Colon (tissue), 2 donors: ENCODE data around the gene EIF4E1B.

ENCODE experiments used
- FAIRE-seq: peaks from 2 replicates; lab custom pipeline; 2012; peaks lifted over from hg19 to GRCh38; lab: Jason Lieb, UNC
- donor health status: control.
- donor health status: control.

Gene EIF4E1B

GRCh38 chr5:176628406-176629228 lies 1.9 kb upstream of the EIF4E1B start:
- FAIRE-seq, result no peak

DNA sequence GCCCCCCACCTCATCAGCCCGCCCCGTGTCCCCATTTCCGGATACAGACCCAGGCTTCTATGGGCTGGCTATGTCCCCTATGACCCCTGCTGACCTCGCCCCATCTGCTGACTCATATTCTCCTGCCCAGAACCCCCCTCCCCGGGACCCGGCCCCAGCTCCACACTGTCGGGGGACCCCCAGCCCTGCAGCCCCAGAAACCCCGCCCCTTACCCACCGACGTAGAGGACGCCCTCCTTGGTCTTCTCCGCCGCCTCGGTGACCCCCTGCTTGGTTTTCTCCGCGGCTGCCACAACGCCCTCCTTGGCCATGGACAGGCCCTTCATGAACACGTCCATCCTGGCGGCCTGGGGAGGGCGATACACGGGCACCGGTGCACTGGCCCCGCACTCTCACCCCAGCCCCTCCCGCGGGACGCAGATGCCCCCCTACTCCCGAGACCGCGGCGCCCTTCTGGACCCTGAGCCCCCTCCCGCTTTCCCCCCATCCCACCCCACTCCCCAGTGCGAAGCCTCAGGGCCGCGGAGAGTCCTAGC lies 1.1 kb upstream of the EIF4E1B start:
- no peak for FAIRE-seq

- FAIRE-seq, result no peak
These were observed 277 bp downstream of the EIF4E1B start for GRCh38 chr5:176630681-176631222.

DNA sequence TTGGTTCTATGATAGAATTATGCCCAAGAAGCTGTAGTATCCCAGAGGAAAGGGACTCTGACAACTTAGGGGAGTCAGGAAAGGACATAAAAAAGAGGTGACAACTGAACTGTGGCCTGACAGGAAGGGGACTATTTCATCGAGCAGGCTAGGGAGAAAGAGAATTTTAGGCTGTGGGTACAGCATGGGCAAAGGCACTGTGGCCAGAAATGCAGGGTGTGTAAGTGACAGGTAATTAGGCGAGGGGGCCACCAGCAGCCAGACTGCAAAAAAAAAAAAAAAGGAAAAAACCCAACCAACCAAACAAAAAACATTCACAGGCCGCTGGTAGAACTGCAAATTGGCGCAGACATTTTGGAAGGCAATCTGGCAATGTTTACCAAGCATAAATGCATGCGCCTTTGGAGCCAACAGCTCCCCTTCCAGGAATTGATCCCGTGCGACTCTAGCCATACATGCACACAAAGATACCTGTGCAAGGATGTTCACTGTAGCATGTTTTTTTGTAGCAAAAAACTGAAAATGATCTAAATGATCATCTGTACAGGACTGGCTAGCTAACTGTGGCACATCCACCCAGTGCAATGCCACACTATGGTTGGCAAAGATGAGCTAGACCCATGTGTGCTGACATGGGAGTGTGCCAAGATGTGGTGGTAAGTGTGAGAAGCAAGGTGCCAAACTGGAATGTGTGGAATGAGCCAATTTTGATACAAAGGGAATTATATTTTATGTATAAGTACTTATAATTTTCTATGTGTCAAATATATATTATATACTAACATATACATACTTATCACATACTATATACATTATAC lies 1.1 kb downstream of the EIF4E1B start:
- FAIRE-seq, result no peak

DNA sequence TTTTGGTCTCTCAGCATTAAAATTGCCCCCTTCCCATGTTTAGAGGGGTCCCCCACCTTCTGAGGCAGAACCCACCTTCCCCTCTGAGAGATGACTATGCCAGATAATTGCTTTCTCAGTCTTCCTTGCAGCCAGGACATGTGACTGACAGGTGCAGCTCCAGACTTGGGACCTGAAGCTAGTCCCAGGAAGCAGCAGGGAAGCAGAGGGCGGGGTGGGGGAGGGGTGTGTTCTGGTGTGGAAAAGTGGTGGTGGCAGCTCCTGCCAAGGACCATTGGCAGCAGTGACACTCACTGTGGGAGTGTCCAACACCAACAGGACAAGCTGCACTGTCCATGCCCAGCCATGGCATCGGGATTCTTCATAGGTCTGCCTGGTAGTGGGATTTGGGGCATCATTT lies 2.3 kb downstream of the EIF4E1B start:
- no peak for FAIRE-seq

DNA sequence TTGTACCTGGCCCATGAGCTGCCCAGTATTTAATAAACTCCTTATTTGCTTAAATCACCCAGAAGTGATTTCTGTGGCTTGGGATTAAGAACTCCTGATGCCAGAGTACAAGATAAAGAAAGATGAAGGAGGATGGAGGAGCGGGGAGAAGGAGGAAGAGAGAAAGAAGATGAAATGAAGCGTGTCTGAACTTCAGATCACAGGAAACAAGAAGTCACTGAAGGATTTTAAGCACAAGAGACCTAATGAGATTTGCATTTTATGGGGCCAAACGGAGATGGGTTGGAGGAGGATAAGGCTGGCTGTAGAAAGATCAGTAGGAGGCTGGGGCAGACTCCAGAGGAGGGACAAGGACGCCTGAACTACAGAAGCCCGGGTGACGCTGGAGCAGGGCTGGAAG lies 3.1 kb downstream of the EIF4E1B start:
- no peak for FAIRE-seq

- no peak for FAIRE-seq
These were observed 6.0 kb downstream of the EIF4E1B start for GRCh38 chr5:176636426-176636825.

DNA sequence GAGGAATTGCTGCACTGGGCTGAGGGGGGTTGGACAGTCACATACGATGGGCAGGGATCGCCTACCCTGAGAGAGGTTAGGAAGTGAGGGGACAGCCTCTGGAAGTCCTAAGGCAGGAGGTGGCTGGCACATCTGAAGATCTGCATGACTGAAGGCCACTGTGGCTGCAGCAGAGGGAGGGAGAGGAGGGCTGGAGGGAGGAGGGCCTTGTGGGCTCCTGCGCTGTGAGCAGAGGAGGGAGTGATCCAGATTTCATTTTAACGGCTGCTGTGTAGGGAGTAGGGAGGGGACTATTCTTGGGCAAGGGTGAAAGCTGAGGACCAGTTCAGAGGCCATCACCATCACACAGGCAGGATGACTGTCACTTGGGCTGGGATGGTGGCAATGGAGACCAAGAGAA lies 7.1 kb downstream of the EIF4E1B start:
- no peak for FAIRE-seq

GRCh38 chr5:176638437-176638836 lies 8.0 kb downstream of the EIF4E1B start:
- no peak for FAIRE-seq

DNA sequence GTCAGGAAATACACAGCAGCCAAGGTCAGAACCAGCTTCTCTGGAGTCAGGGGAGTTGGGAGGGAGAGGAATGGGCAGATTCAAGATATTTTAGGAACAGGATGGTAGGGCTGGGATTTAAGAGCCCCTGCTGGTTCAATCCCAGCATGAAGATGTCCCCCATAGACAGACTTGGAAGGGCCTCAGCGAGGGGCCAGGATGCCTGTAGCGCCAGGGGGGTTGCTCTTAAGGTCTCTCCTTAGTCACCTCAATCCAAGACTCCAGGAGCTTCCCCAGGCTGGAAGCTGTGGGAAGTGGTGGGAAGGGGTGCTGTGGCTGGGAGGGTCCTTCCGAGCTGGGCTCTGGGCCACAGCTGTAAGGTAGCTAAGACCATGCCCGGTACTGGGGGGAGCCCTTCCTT lies 8.7 kb downstream of the EIF4E1B start:
- FAIRE-seq, result no peak

- FAIRE-seq, result no peak
These were observed 9.5 kb downstream of the EIF4E1B start for GRCh38 chr5:176639981-176640380.

- no peak for FAIRE-seq
These were observed 10.1 kb downstream of the EIF4E1B start for GRCh38 chr5:176640616-176641015.

DNA sequence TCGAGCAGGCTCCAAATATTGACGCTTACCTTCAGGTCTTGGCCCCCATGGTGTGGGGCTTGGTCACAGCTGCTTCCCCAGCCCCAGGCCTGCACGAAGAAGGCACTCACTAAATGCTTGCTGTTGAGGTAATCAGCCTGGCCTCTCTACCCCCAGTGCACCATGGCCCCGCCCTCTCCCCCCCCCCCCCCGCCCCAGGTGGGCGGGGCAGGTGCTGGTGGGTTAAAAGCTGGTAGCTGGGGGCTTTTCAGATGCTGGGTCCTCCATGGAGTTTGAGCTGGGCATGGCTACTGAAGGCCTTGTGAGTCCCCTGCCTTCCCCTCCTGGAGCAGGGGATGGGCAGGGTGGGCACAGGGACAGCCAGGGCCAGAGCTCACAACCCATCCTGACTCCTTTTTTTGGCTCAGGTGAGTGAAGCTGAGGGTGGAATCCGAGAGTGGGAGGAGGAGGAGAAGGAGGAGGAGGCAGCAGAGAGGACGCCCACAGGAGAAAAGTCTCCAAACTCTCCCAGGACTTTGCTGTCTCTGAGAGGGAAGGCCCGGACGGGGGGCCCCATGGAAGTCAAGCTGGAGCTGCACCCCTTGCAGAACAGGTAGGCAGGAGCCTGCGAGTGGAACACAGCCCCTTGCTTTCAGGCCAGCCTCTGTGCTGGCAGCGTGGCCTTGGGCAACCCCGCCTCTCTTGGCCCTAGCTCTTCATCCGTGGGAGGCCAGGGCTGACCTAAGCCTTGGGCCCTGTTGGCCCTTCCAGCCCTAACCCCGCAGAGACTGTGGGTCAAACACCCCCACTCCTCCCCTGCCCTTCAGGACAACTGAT lies 12.4 kb downstream of the EIF4E1B start:
- no peak for FAIRE-seq

GRCh38 chr5:176643491-176644219 lies 13.2 kb downstream of the EIF4E1B start:
- no peak for FAIRE-seq

- FAIRE-seq, result no peak
These were observed 13.8 kb downstream of the EIF4E1B start for GRCh38 chr5:176644294-176644693.

DNA sequence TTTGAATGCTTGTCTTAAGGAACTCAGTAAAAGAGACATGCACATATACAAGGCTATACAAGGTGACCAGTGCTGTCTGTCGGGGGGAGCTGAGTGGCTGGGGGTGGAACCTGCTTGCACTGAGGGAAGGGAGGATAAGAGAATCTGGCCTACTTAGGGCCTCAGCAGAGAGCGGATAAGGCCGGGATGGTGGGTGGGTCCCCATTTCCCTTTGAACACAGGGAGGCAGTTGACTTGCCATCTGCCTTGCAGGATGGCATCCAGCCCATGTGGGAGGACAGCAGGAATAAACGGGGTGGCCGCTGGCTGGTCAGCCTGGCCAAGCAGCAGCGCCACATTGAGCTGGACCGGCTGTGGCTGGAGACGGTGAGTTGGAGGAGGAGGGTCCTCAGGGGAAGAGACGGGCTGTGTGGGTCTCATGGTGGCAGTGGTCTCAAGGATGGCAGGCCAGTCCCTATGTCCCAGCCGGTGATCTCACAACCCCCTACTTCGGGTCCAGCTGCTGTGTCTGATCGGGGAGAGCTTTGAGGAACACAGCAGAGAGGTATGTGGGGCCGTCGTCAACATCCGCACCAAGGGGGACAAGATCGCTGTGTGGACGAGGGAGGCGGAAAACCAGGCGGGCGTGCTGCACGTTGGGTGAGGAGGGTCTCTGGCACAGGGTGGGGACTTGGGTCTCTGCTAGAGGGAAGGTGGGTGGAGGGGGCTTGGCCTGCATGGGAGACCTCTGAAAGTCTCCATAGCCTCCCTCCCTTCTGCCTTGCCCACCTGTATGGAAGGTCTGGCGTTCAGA lies 14.6 kb downstream of the EIF4E1B start:
- FAIRE-seq, result no peak

GRCh38 chr5:176646049-176646706 lies 15.7 kb downstream of the EIF4E1B start:
- FAIRE-seq, result no peak

DNA sequence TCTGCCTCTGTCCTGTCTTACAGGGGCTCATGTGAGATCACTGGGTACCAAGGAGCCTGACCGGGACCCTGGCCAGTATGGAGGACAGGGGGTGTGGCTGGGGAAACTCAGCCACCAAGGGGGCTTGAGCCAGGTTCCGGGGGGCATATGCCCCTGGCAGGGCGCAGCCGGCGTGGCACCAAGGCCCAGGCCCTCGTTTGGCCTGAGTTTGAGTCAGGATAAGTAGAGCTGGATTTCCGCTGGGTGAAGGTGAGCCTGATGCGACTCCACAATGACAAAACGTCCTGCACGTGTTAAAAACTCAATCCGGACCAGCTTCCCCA lies 16.2 kb downstream of the EIF4E1B start:
- no peak for FAIRE-seq

- no peak for FAIRE-seq
These were observed 16.8 kb downstream of the EIF4E1B start, which contains the start of gene TSPAN17 for GRCh38 chr5:176647030-176647842. Gene TSPAN17, plus strand, starts transcription at chr5:176647484. Its CDS starts 132 bp downstream, at chr5:176647616.
